GM19395 (cell line): ENCODE data around the gene SYCE3.

Experiments used
- ATAC-seq: cut with Tn5 transposase; IDR thresholded peaks from one replicate; pipeline ENCODE4 v1.9.1; 2021; ENCODE audit warnings: mild to moderate bottlenecking, moderate library complexity; ENCODE audit not compliant: unreplicated experiment

The SYCE3 gene

GRCh38 chr22:50576806-50577696 lies 14.3 kb upstream of the SYCE3 start:
- ATAC-seq = no peak

- no peak for ATAC-seq
Observed at GRCh38 chr22:50576070-50576469, 13.4 kb upstream of the SYCE3 start.

GRCh38 chr22:50575426-50575941 lies 12.8 kb upstream of the SYCE3 start:
- no peak for ATAC-seq

GRCh38 chr22:50574383-50574755 lies 11.7 kb upstream of the SYCE3 start:
- no peak for ATAC-seq

- no peak for ATAC-seq
Observed at GRCh38 chr22:50573491-50574382, 11.0 kb upstream of the SYCE3 start.

- no peak for ATAC-seq
Observed at GRCh38 chr22:50572965-50573364, 10.2 kb upstream of the SYCE3 start.

- no peak for ATAC-seq
Observed at GRCh38 chr22:50571264-50572175, 8.8 kb upstream of the SYCE3 start.

- ATAC-seq = no peak
Observed at GRCh38 chr22:50570861-50571260, 8.1 kb upstream of the SYCE3 start.

GRCh38 chr22:50569896-50570535 lies 7.3 kb upstream of the SYCE3 start:
- no peak for ATAC-seq

GRCh38 chr22:50569041-50569459 lies 6.3 kb upstream of the SYCE3 start:
- ATAC-seq = no peak

- ATAC-seq = no peak
Observed at GRCh38 chr22:50568626-50569025, 5.9 kb upstream of the SYCE3 start.

GRCh38 chr22:50567721-50568252 lies 5.1 kb upstream of the SYCE3 start:
- ATAC-seq = no peak

GRCh38 chr22:50564289-50564688 lies 1.6 kb upstream of the SYCE3 start:
- ATAC-seq = no peak

GRCh38 chr22:50563413-50564160 lies 868 bp upstream of the SYCE3 start:
- no peak for ATAC-seq

- ATAC-seq = no peak
Observed at GRCh38 chr22:50561401-50562358, 1.0 kb downstream of the SYCE3 start.

- no peak for ATAC-seq
Observed at GRCh38 chr22:50560034-50560433, 2.7 kb downstream of the SYCE3 start.

GRCh38 chr22:50556703-50557102 lies 6.0 kb downstream of the SYCE3 start:
- ATAC-seq = no peak

GRCh38 chr22:50553310-50553709 lies 9.4 kb downstream of the SYCE3 start:
- no peak for ATAC-seq
